Esophagus muscularis mucosa (tissue), 3 donors: ENCODE results near the gene PNCK.

ENCODE experiments used
- POLR2A ChIP-seq: fragments of 450-650 bp; IDR thresholded peaks from one replicate; pipeline ENCODE4 v1.6.1; 2017; ENCODE audit warnings: antibody characterized with exemption, moderate library complexity, mild to moderate bottlenecking, low read depth
- POLR2AphosphoS5 ChIP-seq, 2 donors: sonication (generic); formaldehyde crosslinking; IDR thresholded peaks; one replicate each; pipeline ENCODE4 v1.6.1; 2017; ENCODE audit warnings: antibody characterized with exemption in 2 of 2
- TF ChIP-seq, protein P1 (sequence below), 3 experiments: fragments of 200-600 bp in 2 of 3; fragments of 450-650 bp in 1 of 3; sonication (generic) in 2 of 3; IDR thresholded peaks; one replicate each; pipeline ENCODE4 v1.5.1; 2017 to 2019; ENCODE audit warnings: antibody characterized with exemption in 3 of 3, mild to moderate bottlenecking in 2 of 3, moderate library complexity in 1 of 3

DNA sequence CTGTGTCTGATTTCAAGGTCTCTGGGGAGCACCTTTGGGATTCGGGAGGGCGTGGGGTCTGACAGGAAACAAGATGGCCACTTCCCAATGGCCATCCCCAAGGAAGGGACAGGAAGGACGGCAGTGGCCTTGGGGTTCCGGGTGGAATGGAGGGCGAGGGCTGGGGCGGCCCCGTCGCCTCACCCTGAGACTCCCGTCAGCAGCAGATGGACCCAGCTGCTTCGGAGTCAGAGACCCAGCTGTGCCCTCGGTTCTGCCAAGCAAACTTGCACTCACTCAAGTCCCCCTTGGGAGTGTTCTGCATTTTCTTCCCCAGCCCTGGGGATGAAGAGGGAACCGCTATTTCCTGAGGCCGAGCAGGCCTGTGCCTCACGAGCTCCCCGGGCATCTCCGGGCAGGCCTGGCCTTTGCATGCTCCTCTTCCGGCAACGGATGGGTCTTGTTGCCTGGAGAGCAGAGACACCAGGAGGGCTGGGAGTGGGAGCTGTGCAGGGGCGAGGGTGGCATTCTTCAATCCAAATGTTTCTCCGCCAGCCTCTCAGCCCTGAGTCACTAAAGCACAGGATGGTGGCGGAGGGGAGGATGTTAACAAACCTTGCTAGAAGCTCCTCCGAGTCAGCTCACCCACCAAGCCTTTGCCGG is 33.4 kb downstream of the PNCK start:
- TF ChIP-seq, protein P1, sequence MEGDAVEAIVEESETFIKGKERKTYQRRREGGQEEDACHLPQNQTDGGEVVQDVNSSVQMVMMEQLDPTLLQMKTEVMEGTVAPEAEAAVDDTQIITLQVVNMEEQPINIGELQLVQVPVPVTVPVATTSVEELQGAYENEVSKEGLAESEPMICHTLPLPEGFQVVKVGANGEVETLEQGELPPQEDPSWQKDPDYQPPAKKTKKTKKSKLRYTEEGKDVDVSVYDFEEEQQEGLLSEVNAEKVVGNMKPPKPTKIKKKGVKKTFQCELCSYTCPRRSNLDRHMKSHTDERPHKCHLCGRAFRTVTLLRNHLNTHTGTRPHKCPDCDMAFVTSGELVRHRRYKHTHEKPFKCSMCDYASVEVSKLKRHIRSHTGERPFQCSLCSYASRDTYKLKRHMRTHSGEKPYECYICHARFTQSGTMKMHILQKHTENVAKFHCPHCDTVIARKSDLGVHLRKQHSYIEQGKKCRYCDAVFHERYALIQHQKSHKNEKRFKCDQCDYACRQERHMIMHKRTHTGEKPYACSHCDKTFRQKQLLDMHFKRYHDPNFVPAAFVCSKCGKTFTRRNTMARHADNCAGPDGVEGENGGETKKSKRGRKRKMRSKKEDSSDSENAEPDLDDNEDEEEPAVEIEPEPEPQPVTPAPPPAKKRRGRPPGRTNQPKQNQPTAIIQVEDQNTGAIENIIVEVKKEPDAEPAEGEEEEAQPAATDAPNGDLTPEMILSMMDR (IDR thresholded peaks at IDR 0.05) = no peak
- TF ChIP-seq POLR2A (no peak), POLR2AphosphoS5 (IDR thresholded peaks at IDR 0.05) (no peak)
